ENCODE measurements around the gene HEATR1. TPM values are rescaled to one million over a fixed set of nuclear protein-coding genes. Genes with fewer than 3 reads are reported as not detected.
A peak's percentile ranks its signal among the peaks of the same experiment; 100 is the strongest.
"Not testable (repeated sequence)": the region's sequence is repeated elsewhere in the genome, so short reads cannot be mapped to it uniquely, and the experiment has no call there.

The HEATR1 gene
- total RNA-seq, 1 experiment from 2014 or later = 66.5 TPM

- TF ChIP-seq POLR2AphosphoS5 (IDR thresholded peaks at IDR 0.05; ENCODE audit: low read depth, low read length) (no peak), TCF7L2 (IDR thresholded peaks at IDR 0.05; ENCODE audit: low read depth, low read length) (no peak), SIN3A (IDR thresholded peaks at IDR 0.05; ENCODE audit: borderline replicate concordance, insufficient read depth, low read depth, low read length) (no peak), REST (IDR thresholded peaks at IDR 0.05; ENCODE audit: insufficient read depth in 1 of 2, low read depth in 2 of 2, low read length in 1 of 2) (no peak), CTCF (IDR thresholded peaks at IDR 0.05) (no peak)
- in situ Hi-C loops (cut with HindIII; ENCODE audit: low pct_unique_long_range_greater_than_20kb, low sequenced_read_pairs) (no loop called here), intact Hi-C loops (cut with micrococcal nuclease; ENCODE audit: unreplicated experiment) (no loop called here)
- POLR2A ChIA-PET = no interaction called here
- H3K9me3 ChIP-seq (ENCODE audit: control insufficient read depth, insufficient read depth, low read depth, low read length) = no peaks in the 10 kb centered on the region
- CTCF ChIA-PET = no interaction called here
- no peak for DNase-seq (ENCODE audit: low read depth, low spot score)
- no peaks in the 10 kb centered on the region for H3K4me1 ChIP-seq (ENCODE audit: control insufficient read depth, insufficient read depth, low read length)
- H3K4me3 ChIP-seq (ENCODE audit: low read depth in 2 of 2, low read length in 2 of 2) = no peak overlapping the region
- ATAC-seq = no peak
- no peak overlapping the region for H3K27ac ChIP-seq (ENCODE audit: low read length)
- peaks cover 63% of the 10 kb centered on the region for H3K36me3 ChIP-seq (ENCODE audit: control insufficient read depth, insufficient read depth, low read length)
- no TSS peak for BruUV-seq (replicated peaks)
- H3K27me3 ChIP-seq (ENCODE audit: control insufficient read depth, insufficient read depth, low read length) = no peaks in the 10 kb centered on the region
Measured at GRCh38 chr1:236581528-236581927, 22.8 kb downstream of the HEATR1 start.

GRCh38 chr1:236580404-236580803 lies 23.9 kb downstream of the HEATR1 start:
- H3K4me1 ChIP-seq (ENCODE audit: control insufficient read depth, insufficient read depth, low read length); in situ Hi-C loops (cut with HindIII; ENCODE audit: low pct_unique_long_range_greater_than_20kb, low sequenced_read_pairs); H3K9me3 ChIP-seq (ENCODE audit: control insufficient read depth, insufficient read depth, low read depth, low read length); intact Hi-C loops (cut with micrococcal nuclease; ENCODE audit: unreplicated experiment); DNase-seq (ENCODE audit: low read depth, low spot score); POLR2A ChIA-PET; CTCF ChIA-PET; H3K27ac ChIP-seq (ENCODE audit: low read length); H3K4me3 ChIP-seq (ENCODE audit: low read depth in 2 of 2, low read length in 2 of 2); BruUV-seq (replicated peaks); H3K27me3 ChIP-seq (ENCODE audit: control insufficient read depth, insufficient read depth, low read length); ATAC-seq: not testable (repeated sequence)
- H3K36me3 ChIP-seq (ENCODE audit: control insufficient read depth, insufficient read depth, low read length) = peaks cover 62% of the 10 kb centered on the region

GRCh38 chr1:236578661-236579060 lies 25.7 kb downstream of the HEATR1 start:
- BruUV-seq (replicated peaks) = TSS peak; percentile 20
- no peak for TF ChIP-seq CTCF (IDR thresholded peaks at IDR 0.05)
- TF ChIP-seq POLR2AphosphoS5 (IDR thresholded peaks at IDR 0.05; ENCODE audit: low read depth, low read length) = no peak
- TF ChIP-seq SIN3A (IDR thresholded peaks at IDR 0.05; ENCODE audit: borderline replicate concordance, insufficient read depth, low read depth, low read length) = no peak
- no peak for TF ChIP-seq REST (IDR thresholded peaks at IDR 0.05; ENCODE audit: insufficient read depth in 1 of 2, low read depth in 2 of 2, low read length in 1 of 2)
- TF ChIP-seq TCF7L2 (IDR thresholded peaks at IDR 0.05; ENCODE audit: low read depth, low read length) = no peak
- in situ Hi-C loops (cut with HindIII; ENCODE audit: low pct_unique_long_range_greater_than_20kb, low sequenced_read_pairs) = no loop called here
- Histone ChIP-seq H3K4me3 (ENCODE audit: low read depth in 2 of 2, low read length in 2 of 2) (no peak overlapping the region), H3K4me1 (ENCODE audit: control insufficient read depth, insufficient read depth, low read length) (no peaks in the 10 kb centered on the region), H3K9me3 (ENCODE audit: control insufficient read depth, insufficient read depth, low read depth, low read length) (no peaks in the 10 kb centered on the region), H3K27ac (ENCODE audit: low read length) (no peak overlapping the region), H3K27me3 (ENCODE audit: control insufficient read depth, insufficient read depth, low read length) (no peaks in the 10 kb centered on the region), H3K36me3 (ENCODE audit: control insufficient read depth, insufficient read depth, low read length) (peaks cover 61% of the 10 kb centered on the region)
- POLR2A ChIA-PET = no interaction called here
- ATAC-seq (no peak), DNase-seq (ENCODE audit: low read depth, low spot score) (no peak)
- CTCF ChIA-PET = no interaction called here
- intact Hi-C loops (cut with micrococcal nuclease; ENCODE audit: unreplicated experiment) = no loop called here

GRCh38 chr1:236577041-236577440 lies 27.3 kb downstream of the HEATR1 start:
- CTCF ChIA-PET; H3K27me3 ChIP-seq (ENCODE audit: control insufficient read depth, insufficient read depth, low read length); ATAC-seq; H3K9me3 ChIP-seq (ENCODE audit: control insufficient read depth, insufficient read depth, low read depth, low read length); intact Hi-C loops (cut with micrococcal nuclease; ENCODE audit: unreplicated experiment); H3K4me1 ChIP-seq (ENCODE audit: control insufficient read depth, insufficient read depth, low read length); DNase-seq (ENCODE audit: low read depth, low spot score); H3K4me3 ChIP-seq (ENCODE audit: low read depth in 2 of 2, low read length in 2 of 2); H3K27ac ChIP-seq (ENCODE audit: low read length); in situ Hi-C loops (cut with HindIII; ENCODE audit: low pct_unique_long_range_greater_than_20kb, low sequenced_read_pairs); POLR2A ChIA-PET; BruUV-seq (replicated peaks): not testable (repeated sequence)
- peaks cover 70% of the 10 kb centered on the region for H3K36me3 ChIP-seq (ENCODE audit: control insufficient read depth, insufficient read depth, low read length)
